K562 (cell line): ENCODE data around the gene VPS13D. TPM values are rescaled to one million over a fixed set of nuclear protein-coding genes. Genes with fewer than 3 reads are reported as not detected.

ENCODE experiments used
- CEBPZ ChIP-seq: fragments of 150-350 bp; IDR thresholded peaks from 2 replicates; pipeline ENCODE4 v1.6.1; 2014; ENCODE audit warnings: low read depth, mild to moderate bottlenecking, low read length, borderline replicate concordance
- CREM ChIP-seq: IDR thresholded peaks from 2 replicates; pipeline ENCODE4 v1.6.1; 2014; ENCODE audit warnings: antibody characterized with exemption, low read depth
- ESRRA ChIP-seq: fragments of 450-650 bp; IDR thresholded peaks from 2 replicates; pipeline ENCODE4 v1.6.1; 2014; ENCODE audit warnings: low read depth, mild to moderate bottlenecking, moderate library complexity, borderline replicate concordance
- FOXP4 ChIP-seq: sonication (generic); formaldehyde crosslinking; IDR thresholded peaks from 2 replicates; pipeline ENCODE4 v1.8.0; 2022; ENCODE audit warnings: mild to moderate bottlenecking, missing genetic modification reagents, borderline replicate concordance
- GMEB1 ChIP-seq: fragments of 250-450 bp; sonication (Bioruptor Pico); IDR thresholded peaks from 2 replicates; pipeline ENCODE4 v1.4.0; 2020; ENCODE audit warnings: mild to moderate bottlenecking
- HMG20A ChIP-seq: fragments of 450-650 bp; formaldehyde crosslinking; conservative IDR thresholded peaks from 2 replicates; pipeline ENCODE4 v1.4.0; 2020; ENCODE audit warnings: mild to moderate bottlenecking, mixed read lengths
- HOXB6 ChIP-seq: fragments of 250-450 bp; sonication (Bioruptor Pico); IDR thresholded peaks from 2 replicates; pipeline ENCODE4 v1.5.1; 2022; ENCODE audit warnings: mild to moderate bottlenecking, borderline replicate concordance
- MXD1 ChIP-seq: fragments of 250-450 bp; sonication (Bioruptor Pico); IDR thresholded peaks from 2 replicates; pipeline ENCODE4 v1.8.0; 2021; ENCODE audit warnings: borderline replicate concordance, mild to moderate bottlenecking, moderate library complexity; ENCODE audit not compliant: poor library complexity, severe bottlenecking
- NBN ChIP-seq: fragments of 450-650 bp; IDR thresholded peaks from 2 replicates; pipeline ENCODE4 v1.6.1; 2016; ENCODE audit warnings: low read depth, mild to moderate bottlenecking
- NR4A1 ChIP-seq, 2 experiments: fragments of 250-450 bp in 1 of 2; fragments of 450-650 bp in 1 of 2; sonication (Bioruptor Pico) in 1 of 2; IDR thresholded peaks; 2 replicates each; pipeline versions ENCODE4 v1.4.0 to v1.6.1; 2016 to 2020; ENCODE audit warnings: mild to moderate bottlenecking in 2 of 2, missing compliant biosample characterization in 1 of 2, missing genetic modification characterization in 1 of 2, moderate library complexity in 1 of 2
- PHF20 ChIP-seq: fragments of 450-650 bp; IDR thresholded peaks from 2 replicates; pipeline ENCODE4 v1.6.1; 2018; ENCODE audit not compliant: partially characterized antibody
- PKNOX1 ChIP-seq: fragments of 450-650 bp; IDR thresholded peaks from 2 replicates; pipeline ENCODE4 v1.6.1; 2016
- POLR2B ChIP-seq: fragments of 450-650 bp; IDR thresholded peaks from 2 replicates; pipeline ENCODE4 v1.6.1; 2018; ENCODE audit warnings: low read depth; ENCODE audit not compliant: partially characterized antibody
- SIN3B ChIP-seq: fragments of 450-650 bp; IDR thresholded peaks from 2 replicates; pipeline ENCODE4 v1.6.1; 2017; ENCODE audit warnings: low read depth, mild to moderate bottlenecking, moderate library complexity
- SNIP1 ChIP-seq: fragments of 450-650 bp; IDR thresholded peaks from 2 replicates; pipeline ENCODE4 v1.7.1; 2017; ENCODE audit warnings: low read depth, mild to moderate bottlenecking
- SREBF1 ChIP-seq: fragments of 150-350 bp; IDR thresholded peaks from 2 replicates; pipeline ENCODE4 v1.6.1; 2014; ENCODE audit warnings: antibody characterized with exemption, low read depth, low read length, borderline replicate concordance
- U2AF2 ChIP-seq: fragments of 200-400 bp; formaldehyde crosslinking; optimal IDR thresholded peaks from 2 replicates; pipeline ENCODE3; 2017; ENCODE audit warnings: low read depth, mild to moderate bottlenecking, low read length
- ZNF175 ChIP-seq: fragments of 200-800 bp; sonication (Bioruptor generic); IDR thresholded peaks from 2 replicates; pipeline ENCODE4 v1.6.1; 2016; ENCODE audit warnings: low read depth, mild to moderate bottlenecking, missing genetic modification characterization, missing compliant biosample characterization
- ZNF3 ChIP-seq: fragments of 250-450 bp; sonication (Bioruptor Pico); IDR thresholded peaks from 2 replicates; pipeline ENCODE4 v1.5.0; 2021; ENCODE audit warnings: mild to moderate bottlenecking, moderate library complexity
- ZNF79 ChIP-seq: fragments of 250-450 bp; sonication (Bioruptor Pico); IDR thresholded peaks from 2 replicates; pipeline ENCODE4 v1.4.0; 2020; ENCODE audit warnings: low read depth, mild to moderate bottlenecking, moderate library complexity
- polyA plus RNA-seq, 8 experiments: library from polyadenylated mRNA; depleted of rRNA in 4 of 8; stranded (reverse) in 5 of 8; unstranded in 3 of 8; fragments of >200 nt; fragmentation: Nextera tagmentation in 2 of 8; fragmentation: Illumina TruSeq in 1 of 8; extraction: Ambion mirVana in 2 of 8; extraction: Trizol in 1 of 8; gene quantifications; 2 replicates each; pipeline versions ENCODE4 v1.2.1 to v1.2.3, GENCODE V29; 2011 to 2014; ENCODE audit warnings: inconsistent platforms in 1 of 8, missing spikeins in 1 of 8
- total RNA-seq, 7 experiments: library from RNA; depleted of rRNA in 6 of 7; stranded (reverse); fragments of >200 nt in 6 of 7; fragmentation: Illumina TruSeq in 2 of 7; extraction: Trizol in 2 of 7; gene quantifications; 2 replicates each; pipeline versions ENCODE4 v1.2.1 to v1.2.3, GENCODE V29; 2011 to 2021; ENCODE audit warnings: low replicate concordance in 1 of 7

The VPS13D gene
- total and polyA plus RNA-seq, 9 of the 15 experiments (the other 6 are each of a cell fraction or from before 2014, with no cell fraction given), result 6.1 to 51.5 (median 38.5) TPM

GRCh38 chr1:12448746-12449177 is 218.9 kb downstream of the VPS13D start (continued):
- TF ChIP-seq ZNF79 (CRISPR knock-in tag), result no peak
- TF ChIP-seq U2AF2, result no peak
- no peak for TF ChIP-seq SNIP1
- no peak for TF ChIP-seq HOXB6 (CRISPR knock-in tag)
- no peak for TF ChIP-seq CEBPZ
- TF ChIP-seq PHF20, result no peak
- no peak for TF ChIP-seq GMEB1 (CRISPR knock-in tag)
- peak; percentile 83 for TF ChIP-seq ESRRA
- peak; percentile 95 for TF ChIP-seq ZNF175 (CRISPR knock-in tag)
- TF ChIP-seq POLR2B, result no peak
- TF ChIP-seq SIN3B, result no peak
- no peak for TF ChIP-seq NR4A1 (CRISPR knock-in tag; IDR thresholded peaks at IDR 0.05)
- TF ChIP-seq NR4A1 (tag; IDR thresholded peaks at IDR 0.05), result peak; percentile 84
- TF ChIP-seq NBN, result peak; percentile 98
- TF ChIP-seq FOXP4, result no peak
- TF ChIP-seq PKNOX1, result peak; percentile 58
- no peak for TF ChIP-seq HMG20A (CRISPR knock-in tag)
- TF ChIP-seq SREBF1, result no peak
- TF ChIP-seq CREM, result peak; percentile 91
- TF ChIP-seq ZNF3 (CRISPR knock-in tag), result no peak
- TF ChIP-seq MXD1, result no peak
